ENCODE data around the gene STARD5. TPM values are rescaled to one million over a fixed set of nuclear protein-coding genes. Genes with fewer than 3 reads are reported as not detected.
"Not testable (repeated sequence)": the region's sequence is repeated elsewhere in the genome, so short reads cannot be mapped to it uniquely, and the experiment has no call there.

Gene STARD5
- total and polyA plus RNA-seq, 2 donors: 15.9 to 25.5 TPM

- 94% methylated on average over 11 of the region's 11 CpGs for whole genome bisulfite sequencing
- DNase-seq (ENCODE audit: extremely low spot score): not testable (repeated sequence)
Observed at GRCh38 chr15:81348691-81349090, 24.8 kb upstream of the STARD5 start.

GRCh38 chr15:81347910-81348309 is 24.0 kb upstream of the STARD5 start:
- Histone ChIP-seq H3K27ac (ENCODE audit: low read depth) (no peak overlapping the region), H3K36me3 (ENCODE audit: insufficient read depth) (no peaks in the 10 kb centered on the region), H3K4me1 (ENCODE audit: insufficient read depth) (no peaks in the 10 kb centered on the region), H3K4me3 (ENCODE audit: low read depth, low read length) (no peak overlapping the region)
- no peak for DNase-seq (ENCODE audit: extremely low spot score)
- WGBS: 94% methylated on average over 4 of the region's 4 CpGs

More at GRCh38 chr15:81348691-81349090, 24.8 kb upstream of the STARD5 start:
- not testable (repeated sequence) for H3K4me3 ChIP-seq (ENCODE audit: low read depth, low read length); H3K36me3 ChIP-seq (ENCODE audit: insufficient read depth); H3K27ac ChIP-seq (ENCODE audit: low read depth); H3K4me1 ChIP-seq (ENCODE audit: insufficient read depth)

- Histone ChIP-seq H3K4me1 (ENCODE audit: insufficient read depth) (no peaks in the 10 kb centered on the region), H3K36me3 (ENCODE audit: insufficient read depth) (no peaks in the 10 kb centered on the region), H3K4me3 (ENCODE audit: low read depth, low read length) (no peak overlapping the region), H3K27ac (ENCODE audit: low read depth) (no peak overlapping the region)
- DNase-seq (ENCODE audit: extremely low spot score): no peak
- WGBS: 65% methylated on average over 2 of the region's 2 CpGs
Observed at GRCh38 chr15:81346611-81347010, 22.7 kb upstream of the STARD5 start.

- no peak overlapping the region for H3K27ac ChIP-seq (ENCODE audit: low read depth)
- DNase-seq (ENCODE audit: extremely low spot score): no peak
- H3K36me3 ChIP-seq (ENCODE audit: insufficient read depth): no peaks in the 10 kb centered on the region
- H3K4me1 ChIP-seq (ENCODE audit: insufficient read depth): no peaks in the 10 kb centered on the region
- no peak overlapping the region for H3K4me3 ChIP-seq (ENCODE audit: low read depth, low read length)
- 95% methylated on average over 4 of the region's 4 CpGs for WGBS
Observed at GRCh38 chr15:81343371-81343770, 19.4 kb upstream of the STARD5 start.

- H3K4me3 ChIP-seq (ENCODE audit: low read depth, low read length): no peak overlapping the region
- 95% methylated on average over 4 of the region's 4 CpGs for whole genome bisulfite sequencing
- DNase-seq (ENCODE audit: extremely low spot score): no peak
- H3K4me1 ChIP-seq (ENCODE audit: insufficient read depth): no peaks in the 10 kb centered on the region
- no peaks in the 10 kb centered on the region for H3K36me3 ChIP-seq (ENCODE audit: insufficient read depth)
- no peak overlapping the region for H3K27ac ChIP-seq (ENCODE audit: low read depth)
Observed at GRCh38 chr15:81341351-81341750, 17.4 kb upstream of the STARD5 start.

GRCh38 chr15:81339851-81340250 is 15.9 kb upstream of the STARD5 start:
- no peak overlapping the region for H3K27ac ChIP-seq (ENCODE audit: low read depth)
- no peak overlapping the region for H3K4me3 ChIP-seq (ENCODE audit: low read depth, low read length)
- H3K4me1 ChIP-seq (ENCODE audit: insufficient read depth): no peaks in the 10 kb centered on the region
- no peak for DNase-seq (ENCODE audit: extremely low spot score)
- H3K36me3 ChIP-seq (ENCODE audit: insufficient read depth): no peaks in the 10 kb centered on the region
- 71% methylated on average over 4 of the region's 4 CpGs for WGBS

GRCh38 chr15:81339321-81339720 is 15.4 kb upstream of the STARD5 start:
- Histone ChIP-seq H3K36me3 (ENCODE audit: insufficient read depth) (no peaks in the 10 kb centered on the region), H3K27ac (ENCODE audit: low read depth) (no peak overlapping the region), H3K4me1 (ENCODE audit: insufficient read depth) (no peaks in the 10 kb centered on the region), H3K4me3 (ENCODE audit: low read depth, low read length) (no peak overlapping the region)
- DNase-seq (ENCODE audit: extremely low spot score): no peak
- 64% methylated on average over 5 of the region's 5 CpGs for WGBS

- 19% methylated on average over 8 of the region's 8 CpGs for WGBS
- DNase-seq (ENCODE audit: extremely low spot score): peak; percentile 68
- Histone ChIP-seq H3K4me1 (ENCODE audit: insufficient read depth) (no peaks in the 10 kb centered on the region), H3K36me3 (ENCODE audit: insufficient read depth) (no peaks in the 10 kb centered on the region), H3K4me3 (ENCODE audit: low read depth, low read length) (no peak overlapping the region), H3K27ac (ENCODE audit: low read depth) (no peak overlapping the region)
Observed at GRCh38 chr15:81338170-81339007, 14.4 kb upstream of the STARD5 start.

- Histone ChIP-seq H3K36me3 (ENCODE audit: insufficient read depth) (no peaks in the 10 kb centered on the region), H3K4me3 (ENCODE audit: low read depth, low read length) (no peak overlapping the region), H3K4me1 (ENCODE audit: insufficient read depth) (no peaks in the 10 kb centered on the region), H3K27ac (ENCODE audit: low read depth) (no peak overlapping the region)
- DNase-seq (ENCODE audit: extremely low spot score): no peak
- WGBS: 61% methylated on average over 9 of the region's 9 CpGs
Observed at GRCh38 chr15:81337713-81338157, 13.8 kb upstream of the STARD5 start.

- H3K4me3 ChIP-seq (ENCODE audit: low read depth, low read length): no peak overlapping the region
- H3K27ac ChIP-seq (ENCODE audit: low read depth): no peak overlapping the region
- 84% methylated on average over 3 of the region's 3 CpGs for WGBS
- H3K36me3 ChIP-seq (ENCODE audit: insufficient read depth): no peaks in the 10 kb centered on the region
- no peak for DNase-seq (ENCODE audit: extremely low spot score)
- H3K4me1 ChIP-seq (ENCODE audit: insufficient read depth): no peaks in the 10 kb centered on the region
Observed at GRCh38 chr15:81337241-81337640, 13.3 kb upstream of the STARD5 start.

GRCh38 chr15:81336568-81336967 is 12.6 kb upstream of the STARD5 start:
- H3K4me1 ChIP-seq (ENCODE audit: insufficient read depth): no peaks in the 10 kb centered on the region
- no peak for DNase-seq (ENCODE audit: extremely low spot score)
- no peak overlapping the region for H3K4me3 ChIP-seq (ENCODE audit: low read depth, low read length)
- 91% methylated on average over 4 of the region's 4 CpGs for WGBS
- H3K36me3 ChIP-seq (ENCODE audit: insufficient read depth): no peaks in the 10 kb centered on the region
- H3K27ac ChIP-seq (ENCODE audit: low read depth): no peak overlapping the region

GRCh38 chr15:81335631-81336030 is 11.7 kb upstream of the STARD5 start:
- Histone ChIP-seq H3K36me3 (ENCODE audit: insufficient read depth) (no peaks in the 10 kb centered on the region), H3K4me3 (ENCODE audit: low read depth, low read length) (no peak overlapping the region), H3K27ac (ENCODE audit: low read depth) (no peak overlapping the region), H3K4me1 (ENCODE audit: insufficient read depth) (no peaks in the 10 kb centered on the region)
- 91% methylated on average over 4 of the region's 4 CpGs for WGBS
- no peak for DNase-seq (ENCODE audit: extremely low spot score)

- H3K27ac ChIP-seq (ENCODE audit: low read depth): no peak overlapping the region
- 84% methylated on average over 10 of the region's 10 CpGs for WGBS
- H3K4me3 ChIP-seq (ENCODE audit: low read depth, low read length): no peak overlapping the region
- no peaks in the 10 kb centered on the region for H3K36me3 ChIP-seq (ENCODE audit: insufficient read depth)
- no peak for DNase-seq (ENCODE audit: extremely low spot score)
- no peaks in the 10 kb centered on the region for H3K4me1 ChIP-seq (ENCODE audit: insufficient read depth)
Observed at GRCh38 chr15:81334768-81335435, 11.0 kb upstream of the STARD5 start.

- H3K36me3 ChIP-seq (ENCODE audit: insufficient read depth): no peaks in the 10 kb centered on the region
- no peak for DNase-seq (ENCODE audit: extremely low spot score)
- H3K4me3 ChIP-seq (ENCODE audit: low read depth, low read length): no peak overlapping the region
- no peaks in the 10 kb centered on the region for H3K4me1 ChIP-seq (ENCODE audit: insufficient read depth)
- WGBS: over 99% methylated on average over 3 of the region's 3 CpGs
- H3K27ac ChIP-seq (ENCODE audit: low read depth): no peak overlapping the region
Observed at GRCh38 chr15:81333363-81333762, 9.4 kb upstream of the STARD5 start.
